ENCODE data around the gene SP7. TPM values are rescaled to one million over a fixed set of nuclear protein-coding genes. Genes with fewer than 3 reads are reported as not detected.

SP7 gene
- total and polyA plus RNA-seq, 9 of the 15 experiments (the other 6 are each of a cell fraction or from before 2014, with no cell fraction given): 0.04 TPM; not detected in 8

DNA sequence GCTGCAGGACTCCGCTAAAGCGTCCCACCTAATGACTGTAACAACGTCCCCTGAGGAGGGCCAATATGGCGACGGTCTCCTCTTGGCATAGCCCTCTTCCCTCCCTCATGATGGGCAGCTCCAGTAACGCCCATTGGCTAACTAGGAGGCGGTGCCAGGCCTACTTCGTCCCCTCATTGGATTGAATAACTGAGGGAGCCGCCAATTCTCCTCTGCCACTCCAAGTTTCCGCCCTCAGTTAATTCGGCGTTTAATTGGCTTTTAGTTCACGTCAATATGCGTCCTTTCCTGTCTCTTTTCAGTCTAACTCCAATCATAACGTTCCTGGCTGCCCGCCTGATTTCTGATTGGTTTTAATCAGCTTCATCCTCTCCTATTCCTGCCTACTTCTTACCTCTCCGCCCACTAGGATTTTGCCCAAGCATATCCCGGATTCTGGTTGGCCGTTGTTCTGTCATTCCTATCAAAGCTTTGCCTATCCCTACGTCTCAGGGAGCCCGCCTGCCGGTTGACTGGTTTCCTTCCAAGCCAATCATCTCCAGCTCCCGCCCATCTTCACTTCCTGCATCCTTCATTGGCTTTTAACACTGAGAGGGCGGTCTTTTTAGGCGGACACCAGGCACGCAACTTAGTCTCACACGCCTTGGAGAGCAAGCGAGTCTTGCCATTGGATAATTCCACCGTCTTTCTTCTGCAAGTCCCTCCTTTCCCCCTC, 43.4 kb upstream of the SP7 start (continued):
- TF ChIP-seq BRCA1 (IDR thresholded peaks at IDR 0.05) (no peak), BRCA1 (CRISPR knock-in tag; IDR thresholded peaks at IDR 0.05) (no peak), MAZ (CRISPR knock-in tag; conservative IDR thresholded peaks at IDR 0.05 in 1 of 2, IDR thresholded peaks at IDR 0.05 in 1 of 2) (peak in 1 of 2 experiments; percentile 43; a peak in 1 of 4 replicates), FOXK2 (conservative IDR thresholded peaks at IDR 0.05 in 1 of 2, IDR thresholded peaks at IDR 0.05 in 1 of 2; ENCODE audit: low read depth in 2 of 2) (peak; percentile 95 to 97), PHF8 (IDR thresholded peaks at IDR 0.05; ENCODE audit: borderline replicate concordance, low read length) (no peak), KDM1A (IDR thresholded peaks at IDR 0.05) (no peak), PHF20 (IDR thresholded peaks at IDR 0.05; ENCODE audit: partially characterized antibody) (no peak), MBD2 (IDR thresholded peaks at IDR 0.05; ENCODE audit: borderline replicate concordance, low read depth) (peak; percentile 100), EP400 (IDR thresholded peaks at IDR 0.05) (peak; percentile 86), DDX20 (tag; IDR thresholded peaks at IDR 0.05; ENCODE audit: low read depth) (no peak), FOS (IDR thresholded peaks at IDR 0.05; ENCODE audit: extremely low read depth, insufficient read length) (peak; percentile 98), YY1 (IDR thresholded peaks at IDR 0.05; ENCODE audit: borderline replicate concordance in 1 of 3, control insufficient read depth in 1 of 3, extremely low read depth in 1 of 3, insufficient read depth in 3 of 3, insufficient read length in 1 of 3, insufficient replicate concordance in 2 of 3, low read depth in 1 of 3, low read length in 2 of 3) (peak; percentile 81 to 98 (median 92)), HCFC1 (IDR thresholded peaks at IDR 0.05; ENCODE audit: low read depth, low read length) (peak; percentile 39; the same call in 1 of the 2 replicates), HEY1 (CRISPR knock-in tag; IDR thresholded peaks at IDR 0.05; ENCODE audit: borderline replicate concordance) (peak; percentile 62; the same call in 1 of the 2 replicates), TBL1XR1 (IDR thresholded peaks at IDR 0.05; ENCODE audit: low read length in 2 of 2) (0 out of 4 replicates have a peak, but pooled peaks of 1 of the 2 experiments have one; percentile 27), ELF1 (tag; IDR thresholded peaks at IDR 0.05) (peak; percentile 53; the same call in 1 of the 2 replicates), NFYB (IDR thresholded peaks at IDR 0.05; ENCODE audit: extremely low read depth, insufficient read length) (peak; percentile 93)
- TF ChIP-seq, protein P1, sequence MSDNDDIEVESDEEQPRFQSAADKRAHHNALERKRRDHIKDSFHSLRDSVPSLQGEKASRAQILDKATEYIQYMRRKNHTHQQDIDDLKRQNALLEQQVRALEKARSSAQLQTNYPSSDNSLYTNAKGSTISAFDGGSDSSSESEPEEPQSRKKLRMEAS (CRISPR knock-in tag; IDR thresholded peaks at IDR 0.05): peak; percentile 45; the same call in 1 of the 2 replicates
- TF ChIP-seq, protein P2, sequence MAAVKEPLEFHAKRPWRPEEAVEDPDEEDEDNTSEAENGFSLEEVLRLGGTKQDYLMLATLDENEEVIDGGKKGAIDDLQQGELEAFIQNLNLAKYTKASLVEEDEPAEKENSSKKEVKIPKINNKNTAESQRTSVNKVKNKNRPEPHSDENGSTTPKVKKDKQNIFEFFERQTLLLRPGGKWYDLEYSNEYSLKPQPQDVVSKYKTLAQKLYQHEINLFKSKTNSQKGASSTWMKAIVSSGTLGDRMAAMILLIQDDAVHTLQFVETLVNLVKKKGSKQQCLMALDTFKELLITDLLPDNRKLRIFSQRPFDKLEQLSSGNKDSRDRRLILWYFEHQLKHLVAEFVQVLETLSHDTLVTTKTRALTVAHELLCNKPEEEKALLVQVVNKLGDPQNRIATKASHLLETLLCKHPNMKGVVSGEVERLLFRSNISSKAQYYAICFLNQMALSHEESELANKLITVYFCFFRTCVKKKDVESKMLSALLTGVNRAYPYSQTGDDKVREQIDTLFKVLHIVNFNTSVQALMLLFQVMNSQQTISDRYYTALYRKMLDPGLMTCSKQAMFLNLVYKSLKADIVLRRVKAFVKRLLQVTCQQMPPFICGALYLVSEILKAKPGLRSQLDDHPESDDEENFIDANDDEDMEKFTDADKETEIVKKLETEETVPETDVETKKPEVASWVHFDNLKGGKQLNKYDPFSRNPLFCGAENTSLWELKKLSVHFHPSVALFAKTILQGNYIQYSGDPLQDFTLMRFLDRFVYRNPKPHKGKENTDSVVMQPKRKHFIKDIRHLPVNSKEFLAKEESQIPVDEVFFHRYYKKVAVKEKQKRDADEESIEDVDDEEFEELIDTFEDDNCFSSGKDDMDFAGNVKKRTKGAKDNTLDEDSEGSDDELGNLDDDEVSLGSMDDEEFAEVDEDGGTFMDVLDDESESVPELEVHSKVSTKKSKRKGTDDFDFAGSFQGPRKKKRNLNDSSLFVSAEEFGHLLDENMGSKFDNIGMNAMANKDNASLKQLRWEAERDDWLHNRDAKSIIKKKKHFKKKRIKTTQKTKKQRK (IDR thresholded peaks at IDR 0.05; ENCODE audit: borderline replicate concordance, low read depth, low read length): peak; percentile 99
- TF ChIP-seq, protein P3, sequence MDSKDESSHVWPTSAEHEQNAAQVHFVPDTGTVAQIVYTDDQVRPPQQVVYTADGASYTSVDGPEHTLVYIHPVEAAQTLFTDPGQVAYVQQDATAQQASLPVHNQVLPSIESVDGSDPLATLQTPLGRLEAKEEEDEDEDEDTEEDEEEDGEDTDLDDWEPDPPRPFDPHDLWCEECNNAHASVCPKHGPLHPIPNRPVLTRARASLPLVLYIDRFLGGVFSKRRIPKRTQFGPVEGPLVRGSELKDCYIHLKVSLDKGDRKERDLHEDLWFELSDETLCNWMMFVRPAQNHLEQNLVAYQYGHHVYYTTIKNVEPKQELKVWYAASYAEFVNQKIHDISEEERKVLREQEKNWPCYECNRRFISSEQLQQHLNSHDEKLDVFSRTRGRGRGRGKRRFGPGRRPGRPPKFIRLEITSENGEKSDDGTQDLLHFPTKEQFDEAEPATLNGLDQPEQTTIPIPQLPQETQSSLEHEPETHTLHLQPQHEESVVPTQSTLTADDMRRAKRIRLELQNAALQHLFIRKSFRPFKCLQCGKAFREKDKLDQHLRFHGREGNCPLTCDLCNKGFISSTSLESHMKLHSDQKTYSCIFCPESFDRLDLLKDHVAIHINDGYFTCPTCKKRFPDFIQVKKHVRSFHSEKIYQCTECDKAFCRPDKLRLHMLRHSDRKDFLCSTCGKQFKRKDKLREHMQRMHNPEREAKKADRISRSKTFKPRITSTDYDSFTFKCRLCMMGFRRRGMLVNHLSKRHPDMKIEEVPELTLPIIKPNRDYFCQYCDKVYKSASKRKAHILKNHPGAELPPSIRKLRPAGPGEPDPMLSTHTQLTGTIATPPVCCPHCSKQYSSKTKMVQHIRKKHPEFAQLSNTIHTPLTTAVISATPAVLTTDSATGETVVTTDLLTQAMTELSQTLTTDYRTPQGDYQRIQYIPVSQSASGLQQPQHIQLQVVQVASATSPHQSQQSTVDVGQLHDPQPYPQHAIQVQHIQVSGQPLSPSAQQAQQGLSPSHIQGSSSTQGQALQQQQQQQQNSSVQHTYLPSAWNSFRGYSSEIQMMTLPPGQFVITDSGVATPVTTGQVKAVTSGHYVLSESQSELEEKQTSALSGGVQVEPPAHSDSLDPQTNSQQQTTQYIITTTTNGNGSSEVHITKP (IDR thresholded peaks at IDR 0.05; ENCODE audit: partially characterized antibody): peak; percentile 95

Data from K562 (cell line).